Peyer's patch (tissue), 4 donors: ENCODE measurements around the gene AHRR.

ENCODE experiments used
- CTCF ChIP-seq, 6 experiments: fragments of 450-650 bp in 4 of 6; fragments of 200-600 bp in 2 of 6; sonication (generic) in 1 of 6; IDR thresholded peaks; one replicate each; pipeline ENCODE4 v1.5.1; 2017 to 2019; ENCODE audit warnings: antibody characterized with exemption in 6 of 6, mild to moderate bottlenecking in 3 of 6, moderate library complexity in 1 of 6
- POLR2A ChIP-seq, 2 donors: fragments of 450-650 bp; IDR thresholded peaks; one replicate each; pipeline ENCODE4 v1.5.1; 2017; ENCODE audit warnings: antibody characterized with exemption in 2 of 2, mild to moderate bottlenecking in 2 of 2, moderate library complexity in 2 of 2

- TF ChIP-seq POLR2A (IDR thresholded peaks at IDR 0.05) (no peak), CTCF (IDR thresholded peaks at IDR 0.05) (no peak)
These were observed 83.9 kb downstream of the AHRR start for GRCh38 chr5:405421-405820.
